ENCODE results near the gene OR10H4.
"Not testable (repeated sequence)": the region's sequence is repeated elsewhere in the genome, so short reads cannot be mapped to it uniquely, and the experiment has no call there.

OR10H4 gene

DNA sequence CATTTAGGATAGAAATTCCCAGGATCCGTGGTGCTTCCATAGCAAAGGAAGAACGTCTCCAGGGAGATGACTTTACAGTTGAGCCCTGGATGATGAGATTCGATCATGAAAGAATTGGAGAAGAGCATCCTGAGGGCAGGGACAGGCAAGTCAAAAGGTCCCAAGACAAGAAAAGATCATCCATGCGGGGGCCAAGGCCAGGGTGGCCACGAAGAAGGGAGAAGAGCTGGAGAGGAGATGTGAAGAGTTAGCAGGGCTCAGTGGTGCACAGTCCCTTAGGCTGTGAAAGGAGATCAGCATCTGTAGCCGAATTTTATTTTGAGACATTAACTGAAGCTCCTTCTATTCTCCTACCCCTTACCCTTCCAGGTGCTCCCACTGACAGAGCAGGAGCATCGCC lies 28.9 kb downstream of the OR10H4 start:
- TF ChIP-seq, protein P1, sequence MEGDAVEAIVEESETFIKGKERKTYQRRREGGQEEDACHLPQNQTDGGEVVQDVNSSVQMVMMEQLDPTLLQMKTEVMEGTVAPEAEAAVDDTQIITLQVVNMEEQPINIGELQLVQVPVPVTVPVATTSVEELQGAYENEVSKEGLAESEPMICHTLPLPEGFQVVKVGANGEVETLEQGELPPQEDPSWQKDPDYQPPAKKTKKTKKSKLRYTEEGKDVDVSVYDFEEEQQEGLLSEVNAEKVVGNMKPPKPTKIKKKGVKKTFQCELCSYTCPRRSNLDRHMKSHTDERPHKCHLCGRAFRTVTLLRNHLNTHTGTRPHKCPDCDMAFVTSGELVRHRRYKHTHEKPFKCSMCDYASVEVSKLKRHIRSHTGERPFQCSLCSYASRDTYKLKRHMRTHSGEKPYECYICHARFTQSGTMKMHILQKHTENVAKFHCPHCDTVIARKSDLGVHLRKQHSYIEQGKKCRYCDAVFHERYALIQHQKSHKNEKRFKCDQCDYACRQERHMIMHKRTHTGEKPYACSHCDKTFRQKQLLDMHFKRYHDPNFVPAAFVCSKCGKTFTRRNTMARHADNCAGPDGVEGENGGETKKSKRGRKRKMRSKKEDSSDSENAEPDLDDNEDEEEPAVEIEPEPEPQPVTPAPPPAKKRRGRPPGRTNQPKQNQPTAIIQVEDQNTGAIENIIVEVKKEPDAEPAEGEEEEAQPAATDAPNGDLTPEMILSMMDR (IDR thresholded peaks at IDR 0.05) = no peak
- no peak for DNase-seq
- Mint-ChIP-seq H3K36me3 (ENCODE audit: low read depth) (no peaks in the 10 kb centered on the region), H3K27ac (no peak overlapping the region), H3K4me3 (no peak overlapping the region), H3K9me3 (peaks cover 76% of the 10 kb centered on the region), H3K27me3 (ENCODE audit: low read depth, poor library complexity) (peaks cover 2% of the 10 kb centered on the region), H3K4me1 (no peaks in the 10 kb centered on the region)

DNA sequence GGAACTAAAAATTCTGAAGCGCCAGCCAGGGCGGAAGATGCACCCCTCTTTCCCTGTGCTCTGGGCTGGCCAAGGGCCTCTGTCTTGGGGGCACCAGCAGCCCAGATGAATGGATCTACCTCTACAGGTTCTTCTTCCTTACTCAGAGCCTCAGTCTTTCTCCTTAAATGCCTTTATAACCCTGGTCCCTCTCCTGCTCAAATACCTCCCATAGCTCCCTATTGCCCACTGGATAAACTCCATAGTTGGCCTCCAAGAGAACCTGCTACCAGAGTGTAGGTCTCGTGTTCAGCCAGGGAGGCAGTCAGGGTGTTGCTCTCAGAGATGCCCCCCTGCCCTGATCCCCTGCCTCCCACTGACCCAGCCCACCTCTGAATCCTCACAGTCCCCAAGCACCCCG lies 30.5 kb downstream of the OR10H4 start:
- peaks cover 2% of the 10 kb centered on the region for H3K27me3 Mint-ChIP-seq (ENCODE audit: low read depth, poor library complexity)
- H3K4me1 Mint-ChIP-seq = no peaks in the 10 kb centered on the region
- TF ChIP-seq, protein P1 (IDR thresholded peaks at IDR 0.05) = no peak
- H3K36me3 Mint-ChIP-seq (ENCODE audit: low read depth) = no peaks in the 10 kb centered on the region
- H3K9me3 Mint-ChIP-seq = peaks cover 80% of the 10 kb centered on the region
- no peak overlapping the region for H3K27ac Mint-ChIP-seq
- no peak overlapping the region for H3K4me3 Mint-ChIP-seq
- no peak for DNase-seq

DNA sequence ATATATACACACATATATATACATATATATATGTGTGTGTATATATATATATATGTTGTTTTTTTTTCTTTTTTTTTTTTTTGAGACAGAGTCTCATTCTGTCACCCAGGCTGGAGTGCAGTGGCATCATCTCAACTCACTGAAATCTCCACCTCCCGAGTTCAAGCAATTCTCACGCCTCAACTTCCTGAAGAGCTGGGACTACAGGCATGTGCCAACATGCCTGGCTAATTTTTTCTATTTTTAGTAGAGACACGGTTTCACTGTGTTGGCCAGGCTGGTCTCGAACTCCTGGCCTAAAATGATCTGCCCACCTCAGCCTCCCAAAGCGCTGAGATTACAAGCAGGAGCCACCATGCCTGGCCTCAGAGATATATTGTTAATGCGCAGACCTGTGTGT lies 37.0 kb downstream of the OR10H4 start:
- not testable (repeated sequence) for DNase-seq; H3K4me3 Mint-ChIP-seq; H3K27me3 Mint-ChIP-seq (ENCODE audit: low read depth, poor library complexity); H3K4me1 Mint-ChIP-seq; H3K36me3 Mint-ChIP-seq (ENCODE audit: low read depth); H3K27ac Mint-ChIP-seq
- H3K9me3 Mint-ChIP-seq = peaks cover 74% of the 10 kb centered on the region

DNA sequence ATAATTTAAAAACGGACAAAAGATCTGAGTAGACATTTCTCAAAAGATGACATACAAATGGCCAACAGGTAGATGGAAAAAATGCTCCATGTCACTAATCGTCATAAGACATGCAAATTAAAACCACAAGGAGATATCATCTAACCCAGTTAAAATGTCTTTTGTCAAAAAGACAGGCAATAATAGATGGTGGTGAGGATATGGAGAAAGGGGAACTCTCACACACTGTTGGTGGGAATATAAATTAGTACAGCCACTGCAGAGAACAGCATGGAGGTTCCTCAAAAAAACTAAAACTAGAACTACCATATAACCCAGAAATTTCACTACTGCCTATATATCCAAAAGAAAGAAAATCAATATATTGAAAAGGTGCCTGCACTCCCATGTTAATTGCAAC lies 37.9 kb downstream of the OR10H4 start:
- Mint-ChIP-seq H3K4me1 (no peaks in the 10 kb centered on the region), H3K27ac (no peak overlapping the region), H3K9me3 (peaks cover 75% of the 10 kb centered on the region), H3K4me3 (no peak overlapping the region), H3K36me3 (ENCODE audit: low read depth) (no peaks in the 10 kb centered on the region), H3K27me3 (ENCODE audit: low read depth, poor library complexity) (no peaks in the 10 kb centered on the region)
- DNase-seq = no peak
- TF ChIP-seq, protein P1 (IDR thresholded peaks at IDR 0.05) = no peak

DNA sequence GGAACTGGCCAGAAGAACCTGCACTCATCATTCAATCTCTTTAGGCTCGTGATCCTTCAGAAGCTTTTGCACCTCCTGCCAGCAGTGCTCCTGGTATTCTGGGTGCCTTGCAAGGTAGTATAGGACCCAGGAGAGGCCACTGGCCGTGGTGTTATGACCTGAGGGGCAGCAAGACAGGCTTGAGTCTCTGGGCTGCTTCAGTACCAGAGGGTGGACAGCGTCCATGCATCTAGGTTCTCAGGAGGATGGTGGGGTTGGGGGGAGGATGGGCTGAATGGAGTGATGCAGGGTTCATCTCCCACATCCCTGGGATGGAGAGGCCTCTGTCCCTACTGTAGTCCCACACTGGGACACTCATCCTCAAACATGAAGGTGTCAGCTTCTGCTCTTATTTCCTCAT lies 41.1 kb downstream of the OR10H4 start:
- H3K4me3 Mint-ChIP-seq = no peak overlapping the region
- H3K27ac Mint-ChIP-seq = no peak overlapping the region
- no peaks in the 10 kb centered on the region for H3K27me3 Mint-ChIP-seq (ENCODE audit: low read depth, poor library complexity)
- DNase-seq = no peak
- TF ChIP-seq, protein P1 (IDR thresholded peaks at IDR 0.05) = no peak
- H3K9me3 Mint-ChIP-seq = peaks cover 68% of the 10 kb centered on the region
- H3K36me3 Mint-ChIP-seq (ENCODE audit: low read depth) = no peaks in the 10 kb centered on the region
- no peaks in the 10 kb centered on the region for H3K4me1 Mint-ChIP-seq

DNA sequence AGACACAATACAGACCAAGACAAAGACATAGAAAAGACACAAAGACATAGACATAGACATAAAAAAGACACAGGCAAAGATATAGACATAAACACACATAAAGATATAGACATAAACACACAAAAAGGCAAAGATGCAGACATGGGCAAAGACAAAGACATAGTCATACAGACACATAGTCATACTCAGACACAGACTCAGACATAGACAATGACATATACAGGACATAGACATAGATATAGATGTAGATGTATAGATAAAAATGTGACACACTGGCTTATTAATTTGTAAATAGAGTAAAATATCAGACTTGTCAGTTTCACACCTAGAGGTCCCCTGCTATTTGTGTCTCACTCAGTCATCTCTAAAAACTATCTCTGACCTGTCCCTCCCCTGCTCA lies 42.8 kb downstream of the OR10H4 start:
- Mint-ChIP-seq H3K9me3 (peaks cover 70% of the 10 kb centered on the region), H3K4me3 (no peak overlapping the region), H3K27ac (no peak overlapping the region), H3K27me3 (ENCODE audit: low read depth, poor library complexity) (no peaks in the 10 kb centered on the region), H3K36me3 (ENCODE audit: low read depth) (no peaks in the 10 kb centered on the region), H3K4me1 (no peaks in the 10 kb centered on the region)
- DNase-seq = no peak
- TF ChIP-seq, protein P1 (IDR thresholded peaks at IDR 0.05) = no peak
